Uterus (tissue), 2 donors: Measurements from ENCODE around the gene DPYSL5.

Experiments
- POLR2A ChIP-seq, 2 donors: fragments of 450-650 bp; IDR thresholded peaks; one replicate each; pipeline ENCODE4 v1.6.1; 2016; ENCODE audit warnings: antibody characterized with exemption in 2 of 2, mild to moderate bottlenecking in 1 of 2, moderate library complexity in 1 of 2
- TF ChIP-seq, protein P1 (sequence below), 4 experiments: fragments of 200-600 bp in 2 of 4; fragments of 450-650 bp in 2 of 4; sonication (generic) in 2 of 4; IDR thresholded peaks; one replicate each; pipeline ENCODE4 v1.5.1; 2016 to 2019; ENCODE audit warnings: antibody characterized with exemption in 4 of 4, mild to moderate bottlenecking in 2 of 4, moderate library complexity in 1 of 4

DNA sequence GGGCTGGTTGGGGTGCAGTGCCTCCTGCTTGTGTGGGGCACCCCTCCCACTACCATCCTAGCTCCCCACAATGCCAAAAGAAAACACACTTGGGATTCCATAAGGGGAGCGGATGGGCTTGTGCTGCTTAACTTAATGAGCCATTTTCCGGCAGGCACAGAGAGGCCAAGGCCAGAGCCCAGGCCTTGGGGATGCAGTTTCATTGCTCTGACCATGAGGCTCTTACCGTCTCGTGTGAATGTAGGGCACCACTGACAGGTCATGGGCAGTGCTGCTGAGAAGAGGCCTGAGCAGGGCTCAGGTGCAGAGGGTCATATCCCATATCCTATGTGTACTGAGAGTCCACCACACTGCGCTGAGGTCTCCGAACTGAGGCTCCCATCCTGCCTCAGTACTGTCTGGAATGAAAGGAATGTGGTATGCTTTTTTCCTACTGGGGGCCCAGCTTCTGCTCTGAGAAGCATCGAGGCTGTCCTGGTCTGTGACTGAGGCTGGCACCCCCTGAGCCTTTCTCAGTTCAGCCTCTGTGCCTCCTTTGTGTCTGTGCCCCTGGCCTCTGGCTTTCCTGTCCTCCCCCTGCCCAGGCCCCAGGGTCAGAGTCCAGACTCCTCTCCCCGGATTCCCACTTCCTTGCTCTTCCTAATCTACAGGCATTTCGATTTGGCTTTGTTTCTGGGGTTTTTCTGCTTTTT, 77.3 kb downstream of the DPYSL5 start:
- TF ChIP-seq, protein P1, sequence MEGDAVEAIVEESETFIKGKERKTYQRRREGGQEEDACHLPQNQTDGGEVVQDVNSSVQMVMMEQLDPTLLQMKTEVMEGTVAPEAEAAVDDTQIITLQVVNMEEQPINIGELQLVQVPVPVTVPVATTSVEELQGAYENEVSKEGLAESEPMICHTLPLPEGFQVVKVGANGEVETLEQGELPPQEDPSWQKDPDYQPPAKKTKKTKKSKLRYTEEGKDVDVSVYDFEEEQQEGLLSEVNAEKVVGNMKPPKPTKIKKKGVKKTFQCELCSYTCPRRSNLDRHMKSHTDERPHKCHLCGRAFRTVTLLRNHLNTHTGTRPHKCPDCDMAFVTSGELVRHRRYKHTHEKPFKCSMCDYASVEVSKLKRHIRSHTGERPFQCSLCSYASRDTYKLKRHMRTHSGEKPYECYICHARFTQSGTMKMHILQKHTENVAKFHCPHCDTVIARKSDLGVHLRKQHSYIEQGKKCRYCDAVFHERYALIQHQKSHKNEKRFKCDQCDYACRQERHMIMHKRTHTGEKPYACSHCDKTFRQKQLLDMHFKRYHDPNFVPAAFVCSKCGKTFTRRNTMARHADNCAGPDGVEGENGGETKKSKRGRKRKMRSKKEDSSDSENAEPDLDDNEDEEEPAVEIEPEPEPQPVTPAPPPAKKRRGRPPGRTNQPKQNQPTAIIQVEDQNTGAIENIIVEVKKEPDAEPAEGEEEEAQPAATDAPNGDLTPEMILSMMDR (IDR thresholded peaks at IDR 0.05): no peak
- no peak for TF ChIP-seq POLR2A (IDR thresholded peaks at IDR 0.05)
